UCSD-AML1 (cell line): ENCODE measurements around the gene ZNF205.
A peak's percentile ranks its signal among the peaks of the same experiment; 100 is the strongest.
"Not testable (repeated sequence)": the region's sequence is repeated elsewhere in the genome, so short reads cannot be mapped to it uniquely, and the experiment has no call there.

Source experiments
- DNase-seq: peaks from one replicate; lab custom pipeline; 2025; ENCODE audit not compliant: unreplicated experiment; lab: John Stamatoyannopoulos, UW

The ZNF205 gene

DNA sequence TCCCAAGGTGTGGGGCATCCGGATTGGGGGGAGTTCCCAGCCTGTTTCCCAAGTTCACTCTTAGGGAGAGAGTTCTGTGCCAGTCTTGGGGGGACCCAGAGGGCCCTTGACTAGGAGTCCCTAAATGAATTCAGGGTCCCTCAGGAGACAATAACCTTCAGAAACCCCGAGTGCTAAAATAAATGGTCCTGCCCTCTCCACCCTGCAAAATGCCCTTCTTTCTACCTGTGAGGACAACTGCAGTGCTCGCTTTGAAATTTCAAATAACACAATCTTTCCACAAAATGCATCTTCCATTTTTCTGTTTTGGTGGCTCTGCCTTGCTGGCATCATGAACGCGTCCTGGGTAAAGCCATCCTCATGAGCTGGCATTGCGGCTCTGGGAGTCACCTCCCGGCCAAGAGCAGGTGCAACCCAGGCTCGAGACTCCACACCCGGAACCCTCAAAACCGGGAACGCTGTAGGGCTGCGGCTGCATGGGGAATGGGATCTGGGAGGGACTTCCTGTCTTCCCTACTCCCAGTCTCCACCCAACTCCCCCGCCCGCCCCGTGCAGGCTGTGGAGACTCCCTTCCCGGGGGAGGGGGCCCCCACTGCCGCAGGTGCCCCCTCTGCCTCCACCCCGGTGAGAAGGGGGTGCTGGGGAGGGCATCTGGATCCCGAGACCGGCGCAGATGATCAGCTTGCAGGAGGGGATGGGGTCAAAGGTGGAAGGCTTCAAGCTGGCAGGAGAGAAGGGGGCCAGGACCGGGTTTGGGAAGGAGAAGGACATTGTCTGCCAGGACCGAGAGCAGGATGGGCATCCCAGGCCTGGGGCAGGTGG is at the start of gene ZNF205:
TSS of gene ZNF205 (plus strand) at position 529 of the 823 bp plus-strand sequence. CDS start 845 bp downstream, outside the sequence.
- no peak for DNase-seq

DNA sequence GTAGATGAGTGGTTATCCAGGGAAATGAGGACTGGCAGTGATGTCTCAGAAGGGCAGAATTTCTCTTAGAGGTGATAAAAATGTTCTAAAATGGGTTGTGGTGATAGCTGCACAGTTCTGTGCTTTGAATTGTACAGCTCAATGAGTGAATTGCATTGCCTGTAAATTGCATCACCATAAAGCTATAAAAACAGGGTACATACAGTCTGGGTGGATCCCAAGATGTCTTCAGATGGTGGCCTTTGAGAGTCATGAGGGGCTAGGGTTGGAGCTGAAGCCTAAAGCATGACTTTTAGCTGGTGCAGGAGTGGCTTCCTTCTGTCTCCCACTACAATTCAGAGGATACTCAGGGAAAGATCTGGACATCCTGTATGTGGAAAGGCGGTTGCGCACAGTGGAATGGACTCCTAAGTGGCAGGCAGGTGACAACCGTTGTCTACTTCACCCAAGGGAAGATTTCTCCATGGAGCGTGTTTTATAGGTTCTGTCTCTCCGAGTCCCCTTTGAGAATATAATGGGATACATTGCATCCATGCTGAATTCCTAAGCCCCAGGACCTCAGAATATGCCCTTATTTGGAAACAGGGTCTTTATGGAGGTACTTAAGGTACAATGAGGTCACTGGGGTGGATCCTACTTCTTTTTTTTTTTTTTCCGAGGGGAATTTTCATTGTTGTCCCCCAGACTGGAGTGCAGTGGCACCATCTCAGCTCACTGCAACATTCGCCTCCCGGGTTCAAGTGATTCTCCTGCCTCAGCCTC is 48.6 kb upstream of the ZNF205 start:
- no peak for DNase-seq

DNA sequence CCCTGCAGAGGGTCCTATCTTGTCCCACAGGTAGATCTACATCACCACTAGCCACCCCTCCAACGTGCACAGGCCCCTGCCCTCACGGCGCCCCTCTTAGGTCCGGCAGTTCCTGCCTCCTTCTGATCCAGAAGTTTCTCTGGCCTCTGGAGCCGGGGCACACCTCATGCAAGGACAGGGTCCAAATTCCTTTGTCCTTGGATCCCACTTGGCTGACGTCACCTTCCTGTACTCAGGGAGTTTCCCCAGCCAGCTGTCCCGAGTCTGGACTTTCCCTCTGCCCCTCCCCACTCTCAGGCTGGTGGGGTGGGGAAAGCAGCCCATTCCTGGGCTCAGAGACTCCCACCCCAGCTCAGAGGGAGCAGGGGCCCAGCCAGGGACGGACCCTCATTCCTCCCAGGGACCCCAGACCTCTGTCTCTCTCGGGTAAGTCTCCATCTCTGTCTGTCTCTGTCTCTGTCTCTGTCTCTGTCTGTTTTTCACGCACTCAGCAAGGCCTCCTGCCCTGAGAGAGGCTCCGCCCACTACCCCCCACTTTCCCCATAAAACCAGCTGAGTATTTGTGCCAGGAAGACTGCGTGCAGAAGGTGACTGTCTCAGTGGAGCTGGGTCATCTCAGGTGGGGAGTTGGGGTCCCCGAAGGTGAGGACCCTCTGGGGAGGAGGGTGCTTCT is 47.2 kb upstream of the ZNF205 start, which contains the start of gene IL32:
TSS of gene IL32 (plus strand) at position 572 of the 673 bp plus-strand sequence. CDS start 172 bp downstream, outside the sequence.
- no peak for DNase-seq

DNA sequence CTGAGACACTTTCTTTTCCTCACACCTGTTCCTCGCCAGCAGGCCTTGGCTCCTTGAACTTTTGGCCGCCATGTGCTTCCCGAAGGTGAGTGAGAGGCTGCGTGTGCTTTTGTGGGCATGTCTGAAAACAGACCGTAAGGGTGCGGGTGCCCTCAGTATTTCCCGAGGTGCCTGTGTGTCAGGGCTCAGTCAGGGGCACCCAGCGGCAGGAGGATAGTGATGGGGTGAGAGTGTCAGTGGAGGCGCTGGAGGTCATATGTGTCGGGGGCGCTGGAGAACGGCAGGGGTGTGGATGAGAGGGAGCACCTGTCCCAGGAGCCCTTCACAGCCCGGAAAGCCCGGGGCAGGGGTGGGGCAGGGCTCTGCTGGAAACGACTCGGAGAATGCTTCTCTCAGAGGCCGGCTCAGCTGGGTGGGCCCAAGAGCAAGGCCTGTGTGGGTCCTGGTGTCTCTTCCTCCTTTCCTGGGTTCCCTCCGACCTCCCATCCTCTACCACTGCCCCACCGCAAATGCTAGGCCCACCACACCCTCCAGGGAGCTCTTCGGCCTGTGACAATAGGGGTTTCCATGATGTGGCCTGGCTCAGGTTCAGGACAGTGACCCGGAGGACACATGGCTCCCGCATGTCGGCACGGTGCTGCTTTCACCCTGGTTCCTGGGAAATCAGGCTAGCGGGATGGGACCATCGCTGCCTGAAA is 46.5 kb upstream of the ZNF205 start:
- DNase-seq: no peak

DNA sequence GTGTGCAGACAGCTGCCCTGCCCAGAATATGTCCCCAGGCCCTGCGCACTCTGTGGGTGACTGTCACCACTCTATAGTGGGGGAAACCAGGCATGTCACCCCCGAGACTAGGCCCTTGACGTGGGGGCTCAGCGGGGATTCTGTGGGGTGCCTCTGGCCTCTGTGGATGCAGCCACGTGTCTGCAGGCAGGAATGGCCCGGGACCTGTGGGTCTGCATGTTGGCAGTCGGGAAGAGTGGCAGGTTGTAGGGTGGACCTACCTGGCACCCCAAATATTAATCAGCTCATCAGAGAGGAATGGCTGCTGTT is 46.0 kb upstream of the ZNF205 start:
- no peak for DNase-seq

DNA sequence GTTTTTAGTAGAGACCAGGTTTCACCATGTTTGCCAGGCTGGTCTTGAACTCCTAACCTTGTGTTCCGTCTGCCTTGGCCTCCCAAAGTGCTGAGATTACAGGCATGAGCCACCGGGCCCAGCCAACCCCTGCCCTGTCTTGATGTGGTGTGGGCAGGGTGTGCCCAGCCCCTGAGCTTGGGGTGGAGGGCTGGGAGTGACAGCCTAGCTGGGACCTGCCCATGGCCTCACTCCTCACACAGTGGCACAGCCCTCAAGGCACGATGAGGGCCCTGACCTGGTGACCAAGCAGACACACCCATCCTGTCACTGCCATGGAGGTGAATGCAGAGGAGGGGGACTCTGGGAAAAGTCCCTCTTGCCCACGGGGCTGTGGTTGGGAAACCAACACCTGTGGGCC is 43.9 kb upstream of the ZNF205 start:
- DNase-seq: no peak

DNA sequence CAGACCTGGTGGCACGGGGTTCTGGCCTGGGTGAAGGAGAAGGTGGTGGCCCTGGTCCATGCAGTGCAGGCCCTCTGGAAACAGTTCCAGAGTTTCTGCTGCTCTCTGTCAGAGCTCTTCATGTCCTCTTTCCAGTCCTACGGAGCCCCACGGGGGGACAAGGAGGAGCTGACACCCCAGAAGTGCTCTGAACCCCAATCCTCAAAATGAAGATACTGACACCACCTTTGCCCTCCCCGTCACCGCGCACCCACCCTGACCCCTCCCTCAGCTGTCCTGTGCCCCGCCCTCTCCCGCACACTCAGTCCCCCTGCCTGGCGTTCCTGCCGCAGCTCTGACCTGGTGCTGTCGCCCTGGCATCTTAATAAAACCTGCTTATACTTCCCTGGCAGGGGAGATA is 43.2 kb upstream of the ZNF205 start:
- DNase-seq: not testable (repeated sequence)

DNA sequence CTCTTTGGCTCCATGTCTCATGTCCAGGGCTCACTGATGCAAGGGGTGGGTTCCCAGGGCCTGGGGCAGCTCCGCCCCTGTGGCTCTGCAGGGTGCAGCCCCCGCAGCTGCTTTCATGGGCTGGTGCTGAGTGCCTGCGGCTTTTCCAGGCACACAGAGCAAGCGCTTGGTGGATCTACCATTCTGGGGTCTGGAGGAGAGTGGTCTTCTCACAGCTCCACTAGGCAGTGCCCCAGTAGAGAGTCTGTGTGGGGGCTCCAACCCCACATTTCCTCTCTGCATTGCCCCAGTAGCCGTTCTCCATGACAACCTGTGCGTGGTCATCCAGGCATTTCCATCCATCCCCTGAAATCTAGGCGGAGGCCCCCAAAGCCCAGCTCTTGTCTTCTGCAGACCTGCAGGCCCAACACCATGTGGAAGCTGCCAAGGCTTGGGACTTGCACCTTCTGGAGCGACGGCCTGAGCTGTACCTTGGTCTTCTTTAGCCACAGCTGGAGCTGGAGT is 41.7 kb upstream of the ZNF205 start:
- no peak for DNase-seq

DNA sequence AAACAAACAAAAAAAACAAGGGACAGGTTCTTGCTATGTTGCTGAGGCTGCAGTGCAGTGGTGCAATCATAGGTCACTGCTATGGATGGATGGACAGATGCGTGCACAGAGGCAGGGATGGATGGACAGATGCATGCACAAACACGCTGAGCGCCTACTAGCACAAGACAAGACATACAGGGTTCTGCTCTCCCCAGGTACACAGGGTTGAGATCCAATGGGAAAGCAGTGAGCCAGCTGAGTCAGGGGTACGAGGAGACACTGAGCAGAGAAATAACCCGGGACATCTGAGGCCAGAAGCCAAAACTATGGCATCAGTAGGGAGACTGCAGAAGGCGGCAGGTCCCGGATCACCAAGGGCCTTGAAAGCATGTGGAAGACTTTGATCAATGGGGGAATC is 40.7 kb upstream of the ZNF205 start:
- DNase-seq: no peak

DNA sequence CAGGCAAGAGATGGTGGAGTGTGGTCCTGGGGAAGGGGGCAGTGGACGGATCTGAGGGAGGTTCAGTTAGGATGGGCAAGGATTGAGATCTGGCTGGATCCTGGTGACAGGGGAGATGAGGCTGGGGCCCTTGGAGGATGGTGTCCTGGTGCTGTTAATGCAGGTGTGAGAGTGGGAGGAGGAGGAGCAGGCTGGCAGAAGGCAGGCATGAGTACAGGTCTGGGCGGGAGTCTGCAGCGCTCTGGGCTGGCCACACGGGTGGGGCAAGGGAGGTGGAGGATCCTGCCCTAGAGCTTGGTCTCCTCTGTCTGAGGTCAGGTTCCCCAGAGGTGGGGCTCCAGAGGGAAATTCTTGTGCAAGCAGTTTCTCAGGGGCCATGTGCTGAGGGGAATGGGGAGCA is 40.2 kb upstream of the ZNF205 start:
- DNase-seq: not testable (repeated sequence)

DNA sequence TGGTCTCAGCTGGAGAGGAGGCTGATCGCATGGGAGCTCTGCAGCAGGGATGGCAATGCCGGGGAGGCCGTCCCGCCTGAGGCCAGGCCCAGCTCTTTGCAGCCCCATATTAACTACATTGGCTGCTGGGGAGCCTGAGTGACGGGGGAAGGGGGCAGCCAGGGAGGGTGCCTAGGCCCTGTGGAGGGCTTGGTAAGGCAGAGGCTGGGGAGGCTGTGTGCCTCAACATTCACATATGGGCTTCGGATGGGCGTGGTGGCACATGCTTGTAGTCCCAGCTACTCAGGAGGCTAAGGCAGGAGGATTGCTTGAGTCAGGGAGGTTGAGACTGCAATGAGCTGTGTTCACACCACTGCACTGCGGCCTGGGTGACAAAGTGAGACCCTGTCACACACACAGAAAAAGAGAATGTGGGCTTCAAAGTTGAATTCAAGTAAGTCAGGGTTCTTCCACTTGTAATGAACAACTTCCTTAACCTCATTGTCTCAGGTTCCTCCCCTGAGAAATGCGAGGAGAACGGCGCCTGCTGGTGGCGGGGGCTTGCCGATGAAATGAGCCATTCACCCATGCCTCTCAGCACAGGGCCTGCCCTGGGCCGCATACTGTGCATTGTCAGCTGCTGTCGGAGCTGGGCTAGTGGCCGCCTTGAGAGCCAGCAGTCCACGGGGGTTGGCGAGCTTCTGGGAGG is 39.7 kb upstream of the ZNF205 start:
- not testable (repeated sequence) for DNase-seq

DNA sequence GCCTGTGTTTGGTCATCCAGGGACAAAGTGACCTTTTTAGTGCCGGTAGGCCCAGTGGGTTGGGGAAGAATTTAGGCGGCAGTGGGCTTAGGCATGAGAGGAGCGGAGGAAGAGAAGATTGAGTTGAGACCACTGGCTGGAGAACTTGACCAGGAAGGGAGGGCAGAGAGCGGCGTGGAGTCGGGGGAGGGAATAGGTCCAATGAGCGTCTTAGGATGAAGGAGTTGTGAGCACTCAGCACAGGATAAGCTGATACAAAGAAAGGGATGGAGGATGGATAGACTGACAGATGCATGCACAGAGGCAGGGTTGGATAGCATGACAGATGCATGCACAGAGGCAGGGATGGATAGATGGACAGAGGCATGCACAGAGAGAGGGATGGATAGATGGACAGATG is 38.9 kb upstream of the ZNF205 start:
- DNase-seq: no peak

DNA sequence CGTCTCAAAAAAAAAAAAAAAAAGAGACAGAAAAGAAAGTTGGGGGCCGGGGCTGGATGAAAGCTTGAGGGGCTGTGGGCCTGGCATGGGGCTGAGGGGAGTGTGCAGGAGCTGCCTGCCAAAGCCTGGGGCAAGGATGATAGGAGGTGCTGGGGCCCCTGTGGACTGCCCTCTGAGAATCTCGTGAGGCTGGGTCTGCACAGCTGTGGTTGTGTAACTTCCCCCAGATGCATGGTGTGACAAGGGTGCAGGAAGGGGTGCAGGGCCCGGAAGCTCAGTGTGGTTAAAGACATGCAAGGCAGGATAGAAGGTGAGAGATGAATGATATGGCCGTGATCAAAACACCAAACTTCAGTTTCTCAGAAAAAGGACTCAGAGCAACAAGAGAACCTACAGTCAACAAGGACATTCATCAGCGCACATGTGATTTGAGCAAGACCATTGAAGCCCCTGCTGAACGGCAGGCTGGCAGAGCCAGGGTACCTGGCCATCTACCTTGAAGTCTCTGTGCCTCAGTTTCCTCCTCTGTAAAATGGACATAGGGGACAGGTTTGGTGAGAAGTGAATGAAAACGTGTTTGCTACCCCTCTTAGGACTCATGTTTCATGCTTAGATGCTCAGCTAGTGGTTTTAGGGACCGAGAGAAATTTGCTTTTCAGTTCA is 37.4 kb upstream of the ZNF205 start:
- DNase-seq: peak; percentile 76

DNA sequence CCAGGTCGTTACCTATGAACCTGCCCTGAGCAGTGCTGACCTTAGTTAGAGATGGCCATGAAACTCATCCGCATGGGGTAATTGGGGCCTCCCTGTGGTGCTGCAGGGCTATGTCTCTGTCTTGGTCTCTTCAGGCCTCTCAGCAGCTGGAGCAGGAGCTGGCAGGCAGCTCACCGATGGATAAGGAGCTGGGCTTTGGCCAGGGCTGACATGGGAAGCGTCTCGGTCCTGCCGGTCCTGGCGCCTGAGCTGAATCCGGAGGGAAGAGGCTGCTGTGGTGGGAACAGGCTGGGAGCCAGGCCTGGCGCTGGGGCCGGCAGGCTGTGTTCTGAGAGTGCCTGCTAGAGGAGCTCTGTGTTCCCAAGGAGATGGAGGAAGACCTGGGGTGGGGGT is 36.9 kb upstream of the ZNF205 start:
- no peak for DNase-seq

DNA sequence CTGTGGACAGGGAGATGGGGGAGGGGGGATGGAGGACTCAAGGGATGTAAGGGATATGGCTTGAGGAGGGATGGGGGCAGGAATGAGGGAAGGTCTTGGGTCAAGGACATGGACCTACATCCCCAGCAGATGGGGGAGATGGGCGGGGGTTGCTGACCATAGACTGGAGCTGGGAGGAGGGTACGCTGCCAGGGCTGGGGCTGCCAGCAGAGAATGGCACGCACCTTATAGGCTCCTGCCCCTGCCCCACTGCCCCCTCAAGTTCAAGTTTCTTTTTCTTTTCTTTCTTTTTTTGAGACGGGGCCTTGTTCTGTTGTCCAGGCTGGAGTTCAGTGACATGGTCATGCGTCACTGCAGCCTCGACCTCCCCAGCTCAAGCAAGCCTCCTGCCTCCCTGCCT is 36.4 kb upstream of the ZNF205 start:
- DNase-seq: not testable (repeated sequence)

DNA sequence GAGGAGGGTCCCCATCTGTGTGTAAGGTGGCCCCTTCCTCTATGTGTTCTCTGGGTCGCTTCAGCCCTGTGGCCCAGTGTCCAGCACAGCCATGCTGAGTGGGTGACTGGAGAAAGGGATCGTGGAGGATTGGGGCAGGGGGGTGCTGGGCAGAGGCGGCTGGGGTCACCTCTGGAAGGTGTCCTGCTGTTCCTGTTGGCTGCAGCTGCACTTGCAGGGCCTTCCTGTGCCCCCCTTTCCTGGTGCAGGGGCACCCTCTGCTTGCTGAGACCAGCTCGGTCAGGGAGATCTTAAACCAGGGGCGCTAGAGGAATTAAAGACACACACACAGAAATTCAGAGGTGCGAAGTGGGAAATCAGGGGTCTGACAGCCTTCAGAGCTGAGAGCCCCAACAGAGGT is 35.8 kb upstream of the ZNF205 start:
- no peak for DNase-seq

DNA sequence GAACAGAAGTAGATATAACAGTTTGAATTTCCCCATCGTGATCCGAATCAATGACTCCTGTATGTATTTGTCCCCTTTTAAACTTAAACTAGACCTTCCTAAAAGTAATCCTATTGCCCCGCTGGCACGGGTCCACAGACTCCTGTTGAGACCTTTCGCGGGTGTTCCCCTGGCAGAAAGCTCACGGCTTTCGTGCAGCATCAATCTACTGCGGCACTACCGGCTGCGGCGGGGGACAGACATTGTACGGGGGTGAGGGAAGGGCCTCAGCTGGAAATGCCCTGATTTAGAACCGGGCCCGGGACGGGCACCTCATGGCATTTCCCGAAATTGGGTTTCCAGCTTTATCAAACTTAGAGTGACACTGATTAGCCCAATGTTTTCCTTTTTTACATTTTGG is 32.4 kb upstream of the ZNF205 start:
- DNase-seq: no peak

DNA sequence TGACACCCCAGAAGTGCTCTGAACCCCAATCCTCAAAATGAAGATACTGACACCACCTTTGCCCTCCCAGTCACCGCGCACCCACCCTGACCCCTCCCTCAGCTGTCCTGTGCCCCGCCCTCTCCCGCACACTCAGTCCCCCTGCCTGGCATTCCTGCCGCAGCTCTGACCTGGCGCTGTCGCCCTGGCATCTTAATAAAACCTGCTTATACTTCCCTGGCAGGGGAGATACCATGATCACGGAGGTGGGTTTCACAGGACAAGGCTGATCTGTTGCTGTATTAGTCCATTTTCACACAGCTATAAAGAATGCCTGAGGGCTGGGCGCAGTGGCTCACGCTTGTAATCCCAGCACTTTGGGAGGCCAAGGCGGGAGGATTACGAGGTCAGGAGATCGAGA is 30.4 kb upstream of the ZNF205 start:
- not testable (repeated sequence) for DNase-seq

DNA sequence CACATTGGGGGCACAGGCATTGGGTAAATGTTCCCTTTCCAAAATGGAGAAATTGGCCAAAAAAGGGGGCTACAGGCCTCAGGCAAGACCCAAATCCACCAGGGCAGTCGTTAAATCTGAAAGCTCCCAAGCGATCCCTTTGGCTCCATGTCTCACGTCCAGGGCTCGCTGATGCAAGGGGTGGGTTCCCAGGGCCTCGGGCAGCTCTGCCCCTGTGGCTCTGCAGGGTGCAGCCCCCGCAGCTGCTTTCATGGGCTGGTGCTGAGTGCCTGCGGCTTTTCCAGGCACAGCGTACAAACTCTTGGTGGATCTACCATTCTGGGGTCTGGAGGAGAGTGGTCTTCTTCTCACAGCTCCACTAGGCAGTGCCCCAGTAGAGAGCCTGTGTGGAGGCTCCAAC is 29.0 kb upstream of the ZNF205 start:
- DNase-seq: not testable (repeated sequence)

DNA sequence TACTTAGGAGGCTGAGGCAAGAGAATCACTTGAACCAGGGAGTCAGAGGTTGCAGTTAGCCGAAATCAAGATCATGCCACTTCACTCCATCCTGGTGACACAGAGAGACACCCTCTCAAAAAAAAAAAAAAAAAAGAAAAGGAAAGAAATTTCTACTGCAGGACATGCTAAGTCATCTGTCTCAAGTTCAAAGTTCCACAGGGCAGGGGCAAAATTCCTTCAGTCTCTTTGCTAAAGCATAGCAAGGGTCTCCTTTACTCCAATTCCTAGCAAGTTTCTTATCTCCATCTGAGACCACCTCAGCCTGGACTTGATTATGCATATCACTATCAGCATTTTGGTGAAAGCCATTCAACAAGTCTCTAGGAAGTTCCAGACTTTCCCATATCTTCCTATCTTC is 27.9 kb upstream of the ZNF205 start:
- DNase-seq: no peak
